Measurements from ENCODE around the gene EIF3M.

- TF ChIP-seq POLR2A (IDR thresholded peaks at IDR 0.05) (no peak), CTCF (IDR thresholded peaks at IDR 0.05) (no peak)
Measured at GRCh38 chr11:32561835-32562234, 21.8 kb upstream of the EIF3M start.

Data from esophagus squamous epithelium (tissue), 4 donors.